Loucy (cell line): ENCODE data around the gene PKLR.
A peak's percentile ranks its signal among the peaks of the same experiment; 100 is the strongest.

Source experiments
- CTCF ChIP-seq: fragments of 200-600 bp; sonication (generic); conservative IDR thresholded peaks from 2 replicates; pipeline ENCODE4 v1.5.1; 2014; ENCODE audit warnings: mild to moderate bottlenecking, antibody characterized with exemption, low read length
- EZH2phosphoT487 ChIP-seq: fragments of 200-600 bp; IDR thresholded peaks from 2 replicates; pipeline ENCODE4 v1.6.1; 2018; ENCODE audit warnings: antibody characterized with exemption, mild to moderate bottlenecking, moderate library complexity, borderline replicate concordance

GRCh38 chr1:155307247-155307740, 6.1 kb upstream of the PKLR start:
- TF ChIP-seq EZH2phosphoT487 (no peak), CTCF (peak; percentile 61)
